NCI-H1105 treated with DMSO at 0.1 percent for 48 hours (cell line): ENCODE data around the gene ASPN.

ENCODE experiments used
- DNase-seq: peaks from one replicate; lab custom pipeline; 2025; lab: John Stamatoyannopoulos, UW

Gene ASPN

GRCh38 chr9:92468206-92468605, 14.1 kb downstream of the ASPN start:
- no peak for DNase-seq

GRCh38 chr9:92467511-92467910, 14.8 kb downstream of the ASPN start:
- no peak for DNase-seq

GRCh38 chr9:92467041-92467440, 15.3 kb downstream of the ASPN start:
- no peak for DNase-seq

- DNase-seq = no peak
Observed at GRCh38 chr9:92463984-92464383, 18.3 kb downstream of the ASPN start.

GRCh38 chr9:92463387-92463786, 18.9 kb downstream of the ASPN start:
- no peak for DNase-seq

- DNase-seq = no peak
Observed at GRCh38 chr9:92457576-92457975, 24.7 kb downstream of the ASPN start.

- DNase-seq = no peak
Observed at GRCh38 chr9:92455217-92455616, 27.1 kb downstream of the ASPN start.

- DNase-seq = no peak
Observed at GRCh38 chr9:92446536-92446935, 35.8 kb downstream of the ASPN start.

- DNase-seq = no peak
Observed at GRCh38 chr9:92444841-92445240, 37.5 kb downstream of the ASPN start.

- no peak for DNase-seq
Observed at GRCh38 chr9:92440751-92441046, 41.6 kb downstream of the ASPN start.

GRCh38 chr9:92439921-92440750, 42.2 kb downstream of the ASPN start:
- DNase-seq = no peak

- DNase-seq = peak; percentile 5
Observed at GRCh38 chr9:92438900-92439526, 43.3 kb downstream of the ASPN start.

- DNase-seq = no peak
Observed at GRCh38 chr9:92435263-92435662, 47.0 kb downstream of the ASPN start.

GRCh38 chr9:92432972-92433548, 49.2 kb downstream of the ASPN start:
- no peak for DNase-seq

GRCh38 chr9:92432350-92432749, 50.0 kb downstream of the ASPN start:
- DNase-seq = no peak

- no peak for DNase-seq
Observed at GRCh38 chr9:92429836-92430235, 52.5 kb downstream of the ASPN start.

GRCh38 chr9:92426501-92427145, 55.7 kb downstream of the ASPN start:
- DNase-seq = peak; percentile 46

- DNase-seq = no peak
Observed at GRCh38 chr9:92425474-92425873, 56.8 kb downstream of the ASPN start.

GRCh38 chr9:92424340-92424739, 58.0 kb downstream of the ASPN start, which contains the start of gene OMD:
Gene OMD, minus strand, starts transcription at chr9:92424471. Its CDS starts 6,913 bp downstream, at chr9:92417558.
- no peak for DNase-seq

GRCh38 chr9:92423612-92424011, 58.7 kb downstream of the ASPN start:
- DNase-seq = no peak

GRCh38 chr9:92422611-92423338, 59.5 kb downstream of the ASPN start:
- DNase-seq = no peak

- no peak for DNase-seq
Observed at GRCh38 chr9:92414566-92414965, 67.7 kb downstream of the ASPN start.
